ENCODE results near the gene ARHGAP33. TPM values are rescaled to one million over a fixed set of nuclear protein-coding genes. Genes with fewer than 3 reads are reported as not detected.

Gene ARHGAP33
- polyA plus RNA-seq, 1 donor from 2014 or later, result 20.5 TPM

DNA sequence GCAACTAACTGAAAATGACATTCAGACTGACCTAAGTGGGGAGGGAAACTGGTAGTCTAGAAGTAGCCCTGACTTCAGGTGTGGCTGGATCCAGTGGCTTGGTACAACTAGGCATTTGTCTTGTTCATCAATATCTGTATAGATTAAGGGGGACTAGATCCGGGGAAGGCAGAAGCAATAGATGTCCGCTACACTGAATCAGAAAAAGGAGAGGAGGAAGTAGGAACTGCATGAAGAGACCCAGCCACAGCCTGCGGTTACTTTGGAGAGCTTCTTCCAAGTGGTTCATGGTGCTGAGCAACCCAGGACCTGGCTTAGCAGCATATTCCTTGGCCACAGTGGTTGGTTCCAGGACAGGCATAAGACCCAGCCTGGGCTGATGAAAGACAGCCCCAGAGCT lies 47.2 kb downstream of the ARHGAP33 start:
- H3K9me2 ChIP-seq (ENCODE audit: insufficient read depth, low read length), result no peaks in the 10 kb centered on the region
- H3K79me2 ChIP-seq (replicated peaks; ENCODE audit: insufficient read depth, low read length), result no peaks in the 10 kb centered on the region
- H3K36me3 ChIP-seq (ENCODE audit: insufficient read depth, low read length), result no peaks in the 10 kb centered on the region
- no peaks in the 10 kb centered on the region for H3K9me3 ChIP-seq (ENCODE audit: low read length)
- H3K27ac ChIP-seq (ENCODE audit: low read length), result no peak overlapping the region
- no peaks in the 10 kb centered on the region for H4K20me1 ChIP-seq (ENCODE audit: insufficient read depth)
- no peaks in the 10 kb centered on the region for H3F3A ChIP-seq (ENCODE audit: insufficient read depth, low read length, poor library complexity, severe bottlenecking)
- no peak overlapping the region for H3K4me3 ChIP-seq (ENCODE audit: low read length)
- no peak overlapping the region for H2AFZ ChIP-seq (ENCODE audit: low read depth, low read length)
- H3K4me2 ChIP-seq (ENCODE audit: low read length), result no peak overlapping the region
- H3K9ac ChIP-seq (ENCODE audit: low read length), result no peak overlapping the region
- no peaks in the 10 kb centered on the region for H3K27me3 ChIP-seq (ENCODE audit: insufficient read depth, low read depth, low read length)
- TF ChIP-seq POLR2AphosphoS5 (IDR thresholded peaks at IDR 0.05) (no peak), EP300 (conservative IDR thresholded peaks at IDR 0.05; ENCODE audit: poor library complexity, severe bottlenecking) (no peak), EZH2 (IDR thresholded peaks at IDR 0.05; ENCODE audit: borderline replicate concordance, insufficient read depth, low read length, poor library complexity, severe bottlenecking) (no peak), MXI1 (conservative IDR thresholded peaks at IDR 0.05; ENCODE audit: poor library complexity, severe bottlenecking) (no peak), TAF1 (IDR thresholded peaks at IDR 0.05; ENCODE audit: low read depth) (no peak), RAD21 (conservative IDR thresholded peaks at IDR 0.05) (no peak), SMC3 (conservative IDR thresholded peaks at IDR 0.05; ENCODE audit: poor library complexity) (no peak)
- TF ChIP-seq, protein P1, sequence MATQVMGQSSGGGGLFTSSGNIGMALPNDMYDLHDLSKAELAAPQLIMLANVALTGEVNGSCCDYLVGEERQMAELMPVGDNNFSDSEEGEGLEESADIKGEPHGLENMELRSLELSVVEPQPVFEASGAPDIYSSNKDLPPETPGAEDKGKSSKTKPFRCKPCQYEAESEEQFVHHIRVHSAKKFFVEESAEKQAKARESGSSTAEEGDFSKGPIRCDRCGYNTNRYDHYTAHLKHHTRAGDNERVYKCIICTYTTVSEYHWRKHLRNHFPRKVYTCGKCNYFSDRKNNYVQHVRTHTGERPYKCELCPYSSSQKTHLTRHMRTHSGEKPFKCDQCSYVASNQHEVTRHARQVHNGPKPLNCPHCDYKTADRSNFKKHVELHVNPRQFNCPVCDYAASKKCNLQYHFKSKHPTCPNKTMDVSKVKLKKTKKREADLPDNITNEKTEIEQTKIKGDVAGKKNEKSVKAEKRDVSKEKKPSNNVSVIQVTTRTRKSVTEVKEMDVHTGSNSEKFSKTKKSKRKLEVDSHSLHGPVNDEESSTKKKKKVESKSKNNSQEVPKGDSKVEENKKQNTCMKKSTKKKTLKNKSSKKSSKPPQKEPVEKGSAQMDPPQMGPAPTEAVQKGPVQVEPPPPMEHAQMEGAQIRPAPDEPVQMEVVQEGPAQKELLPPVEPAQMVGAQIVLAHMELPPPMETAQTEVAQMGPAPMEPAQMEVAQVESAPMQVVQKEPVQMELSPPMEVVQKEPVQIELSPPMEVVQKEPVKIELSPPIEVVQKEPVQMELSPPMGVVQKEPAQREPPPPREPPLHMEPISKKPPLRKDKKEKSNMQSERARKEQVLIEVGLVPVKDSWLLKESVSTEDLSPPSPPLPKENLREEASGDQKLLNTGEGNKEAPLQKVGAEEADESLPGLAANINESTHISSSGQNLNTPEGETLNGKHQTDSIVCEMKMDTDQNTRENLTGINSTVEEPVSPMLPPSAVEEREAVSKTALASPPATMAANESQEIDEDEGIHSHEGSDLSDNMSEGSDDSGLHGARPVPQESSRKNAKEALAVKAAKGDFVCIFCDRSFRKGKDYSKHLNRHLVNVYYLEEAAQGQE (IDR thresholded peaks at IDR 0.05; ENCODE audit: borderline replicate concordance), result no peak
- TF ChIP-seq, protein P2, sequence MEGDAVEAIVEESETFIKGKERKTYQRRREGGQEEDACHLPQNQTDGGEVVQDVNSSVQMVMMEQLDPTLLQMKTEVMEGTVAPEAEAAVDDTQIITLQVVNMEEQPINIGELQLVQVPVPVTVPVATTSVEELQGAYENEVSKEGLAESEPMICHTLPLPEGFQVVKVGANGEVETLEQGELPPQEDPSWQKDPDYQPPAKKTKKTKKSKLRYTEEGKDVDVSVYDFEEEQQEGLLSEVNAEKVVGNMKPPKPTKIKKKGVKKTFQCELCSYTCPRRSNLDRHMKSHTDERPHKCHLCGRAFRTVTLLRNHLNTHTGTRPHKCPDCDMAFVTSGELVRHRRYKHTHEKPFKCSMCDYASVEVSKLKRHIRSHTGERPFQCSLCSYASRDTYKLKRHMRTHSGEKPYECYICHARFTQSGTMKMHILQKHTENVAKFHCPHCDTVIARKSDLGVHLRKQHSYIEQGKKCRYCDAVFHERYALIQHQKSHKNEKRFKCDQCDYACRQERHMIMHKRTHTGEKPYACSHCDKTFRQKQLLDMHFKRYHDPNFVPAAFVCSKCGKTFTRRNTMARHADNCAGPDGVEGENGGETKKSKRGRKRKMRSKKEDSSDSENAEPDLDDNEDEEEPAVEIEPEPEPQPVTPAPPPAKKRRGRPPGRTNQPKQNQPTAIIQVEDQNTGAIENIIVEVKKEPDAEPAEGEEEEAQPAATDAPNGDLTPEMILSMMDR (IDR thresholded peaks at IDR 0.05; ENCODE audit: poor library complexity, severe bottlenecking), result no peak

DNA sequence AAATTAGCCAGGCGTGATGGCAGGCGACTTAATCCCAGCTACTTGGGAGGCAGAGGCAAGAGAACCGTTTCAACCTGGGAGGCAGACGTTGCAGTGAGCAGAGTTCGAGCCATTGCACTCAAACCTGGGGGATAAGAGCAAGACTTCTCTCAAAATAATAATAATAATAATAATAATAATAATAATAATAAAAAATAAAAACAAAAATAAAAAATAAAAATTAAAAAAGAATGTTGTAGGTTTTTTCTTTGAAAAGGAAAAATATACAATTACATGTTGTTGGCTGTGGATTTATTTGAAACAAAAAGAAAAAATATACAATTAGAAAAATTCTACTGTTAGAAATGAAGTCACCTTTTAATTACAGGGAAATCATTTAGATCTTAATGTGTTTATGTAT lies 48.8 kb downstream of the ARHGAP33 start:
- Histone ChIP-seq H3K36me3 (ENCODE audit: insufficient read depth, low read length) (no peaks in the 10 kb centered on the region), H4K20me1 (ENCODE audit: insufficient read depth) (no peaks in the 10 kb centered on the region), H3K79me2 (replicated peaks; ENCODE audit: insufficient read depth, low read length) (no peaks in the 10 kb centered on the region), H3K27me3 (ENCODE audit: insufficient read depth, low read depth, low read length) (peaks cover 6% of the 10 kb centered on the region), H2AFZ (ENCODE audit: low read depth, low read length) (no peak overlapping the region), H3F3A (ENCODE audit: insufficient read depth, low read length, poor library complexity, severe bottlenecking) (no peaks in the 10 kb centered on the region), H3K27ac (ENCODE audit: low read length) (no peak overlapping the region), H3K9me3 (ENCODE audit: low read length) (no peaks in the 10 kb centered on the region), H3K4me3 (ENCODE audit: low read length) (no peak overlapping the region), H3K4me2 (ENCODE audit: low read length) (no peak overlapping the region), H3K9me2 (ENCODE audit: insufficient read depth, low read length) (no peaks in the 10 kb centered on the region), H3K9ac (ENCODE audit: low read length) (no peak overlapping the region)
- TF ChIP-seq, protein P2 (IDR thresholded peaks at IDR 0.05; ENCODE audit: poor library complexity, severe bottlenecking), result no peak
- TF ChIP-seq RAD21 (conservative IDR thresholded peaks at IDR 0.05) (no peak), EP300 (conservative IDR thresholded peaks at IDR 0.05; ENCODE audit: poor library complexity, severe bottlenecking) (no peak)
